ENCODE results near the gene GIT2. TPM values are rescaled to one million over a fixed set of nuclear protein-coding genes. Genes with fewer than 3 reads are reported as not detected.

GIT2 gene
- total and polyA plus RNA-seq, 2 experiments from 2014 or later = 15.8 to 20.9 TPM

DNA sequence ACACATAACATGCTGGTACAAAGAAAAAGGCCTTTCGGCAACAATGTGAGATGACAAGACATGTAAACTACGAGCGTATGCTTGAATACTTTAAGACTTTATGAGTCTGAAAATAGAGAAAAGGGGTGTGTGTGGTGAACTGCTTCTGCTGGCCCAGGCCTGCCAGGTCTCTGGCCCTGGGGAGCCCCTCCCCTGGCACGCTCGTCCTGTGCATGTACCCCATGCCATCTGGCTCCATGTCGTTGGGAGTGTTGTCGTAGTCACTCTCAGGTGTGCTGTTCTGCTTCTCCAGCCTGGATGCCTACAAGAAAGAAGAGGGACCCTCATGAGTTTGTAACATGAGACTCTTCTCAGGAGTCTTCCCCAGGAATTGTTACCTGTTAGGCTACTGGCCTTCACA lies 57.2 kb downstream of the GIT2 start:
- no peak for ATAC-seq
- Histone ChIP-seq H3K4me2 (no peak overlapping the region), H4K20me1 (replicated peaks; ENCODE audit: insufficient read depth) (no peaks in the 10 kb centered on the region; the same call in 1 of the 2 replicates), H3K4me1 (ENCODE audit: insufficient read depth) (no peaks in the 10 kb centered on the region), H3K9me2 (ENCODE audit: insufficient read depth) (no peaks in the 10 kb centered on the region), H3K36me3 (ENCODE audit: insufficient read depth) (no peaks in the 10 kb centered on the region), H3F3A (replicated peaks; ENCODE audit: low read depth) (no peaks in the 10 kb centered on the region), H3K27ac (ENCODE audit: low read depth) (no peak overlapping the region), H3K27me3 (ENCODE audit: insufficient read depth) (no peaks in the 10 kb centered on the region), H2AFZ (no peak overlapping the region), H3K4me3 (no peak overlapping the region), H3K79me2 (replicated peaks; ENCODE audit: insufficient read depth) (no peaks in the 10 kb centered on the region)
- H3K27ac Mint-ChIP-seq = no peak overlapping the region
- H3K36me3 Mint-ChIP-seq (ENCODE audit: low read depth) = peaks cover 13% of the 10 kb centered on the region; the same call in 2 of the 3 replicates
- no peaks in the 10 kb centered on the region for H3K9me3 Mint-ChIP-seq
- DNase-seq (ENCODE audit: low spot score) = no peak
- peaks cover 4% of the 10 kb centered on the region for H3K27me3 Mint-ChIP-seq (ENCODE audit: insufficient read depth, low read depth, poor library complexity)
- H3K4me1 Mint-ChIP-seq = no peaks in the 10 kb centered on the region
- no peak overlapping the region for H3K4me3 Mint-ChIP-seq
- TF ChIP-seq EZH2phosphoT487 (IDR thresholded peaks at IDR 0.05; ENCODE audit: unreplicated experiment) = no peak
- TF ChIP-seq ZNF114 (CRISPR knock-in tag; IDR thresholded peaks at IDR 0.05) = no peak
- TF ChIP-seq EZH2 (IDR thresholded peaks at IDR 0.05; ENCODE audit: low read depth, unreplicated experiment) = no peak
- no peak for TF ChIP-seq CTCF (conservative IDR thresholded peaks at IDR 0.05; ENCODE audit: low read depth in 2 of 2)
- TF ChIP-seq NANOG (IDR thresholded peaks at IDR 0.05; ENCODE audit: borderline replicate concordance) = no peak

DNA sequence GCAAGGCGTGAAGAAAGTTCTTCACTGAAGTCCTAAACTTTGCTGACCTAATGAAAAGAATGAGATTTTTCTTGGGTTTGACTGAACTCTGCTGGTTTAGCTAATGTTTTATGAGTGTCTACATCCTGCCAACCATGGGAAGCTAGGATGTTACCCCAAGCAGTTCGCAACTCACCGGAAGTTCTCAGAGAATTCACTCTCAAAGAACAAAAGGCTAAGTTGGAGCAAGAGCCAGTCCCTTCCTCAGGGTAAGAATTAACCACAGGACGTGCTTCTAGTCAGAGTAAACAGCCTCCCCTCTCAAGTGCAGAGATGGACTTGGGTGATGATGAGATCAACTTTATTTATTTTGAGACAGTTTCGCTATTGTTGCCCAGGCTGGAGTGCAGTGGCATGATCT lies 58.8 kb downstream of the GIT2 start:
- peaks cover 4% of the 10 kb centered on the region for H3K27me3 Mint-ChIP-seq (ENCODE audit: insufficient read depth, low read depth, poor library complexity)
- no peaks in the 10 kb centered on the region for H3K27me3 ChIP-seq (ENCODE audit: insufficient read depth)
- no peaks in the 10 kb centered on the region for H3K9me2 ChIP-seq (ENCODE audit: insufficient read depth)
- H3K4me3 ChIP-seq = no peak overlapping the region
- no peak overlapping the region for H3K27ac ChIP-seq (ENCODE audit: low read depth)
- H3K36me3 ChIP-seq (ENCODE audit: insufficient read depth) = peaks cover 5% of the 10 kb centered on the region; the same call in 1 of the 2 replicates
- ATAC-seq = no peak
- no peak overlapping the region for H3K27ac Mint-ChIP-seq
- H4K20me1 ChIP-seq (replicated peaks; ENCODE audit: insufficient read depth) = peaks cover 3% of the 10 kb centered on the region
- no peak for DNase-seq (ENCODE audit: low spot score)
- no peak overlapping the region for H3K4me3 Mint-ChIP-seq
- no peaks in the 10 kb centered on the region for H3K9me3 Mint-ChIP-seq
- H3K4me1 Mint-ChIP-seq = no peaks in the 10 kb centered on the region
- H2AFZ ChIP-seq = no peak overlapping the region
- peaks cover 21% of the 10 kb centered on the region; the same call in 2 of the 3 replicates for H3K36me3 Mint-ChIP-seq (ENCODE audit: low read depth)
- H3K4me2 ChIP-seq = no peak overlapping the region
- H3K79me2 ChIP-seq (replicated peaks; ENCODE audit: insufficient read depth) = no peaks in the 10 kb centered on the region
- H3F3A ChIP-seq (replicated peaks; ENCODE audit: low read depth) = no peaks in the 10 kb centered on the region
- H3K4me1 ChIP-seq (ENCODE audit: insufficient read depth) = no peaks in the 10 kb centered on the region
- TF ChIP-seq, protein P1, sequence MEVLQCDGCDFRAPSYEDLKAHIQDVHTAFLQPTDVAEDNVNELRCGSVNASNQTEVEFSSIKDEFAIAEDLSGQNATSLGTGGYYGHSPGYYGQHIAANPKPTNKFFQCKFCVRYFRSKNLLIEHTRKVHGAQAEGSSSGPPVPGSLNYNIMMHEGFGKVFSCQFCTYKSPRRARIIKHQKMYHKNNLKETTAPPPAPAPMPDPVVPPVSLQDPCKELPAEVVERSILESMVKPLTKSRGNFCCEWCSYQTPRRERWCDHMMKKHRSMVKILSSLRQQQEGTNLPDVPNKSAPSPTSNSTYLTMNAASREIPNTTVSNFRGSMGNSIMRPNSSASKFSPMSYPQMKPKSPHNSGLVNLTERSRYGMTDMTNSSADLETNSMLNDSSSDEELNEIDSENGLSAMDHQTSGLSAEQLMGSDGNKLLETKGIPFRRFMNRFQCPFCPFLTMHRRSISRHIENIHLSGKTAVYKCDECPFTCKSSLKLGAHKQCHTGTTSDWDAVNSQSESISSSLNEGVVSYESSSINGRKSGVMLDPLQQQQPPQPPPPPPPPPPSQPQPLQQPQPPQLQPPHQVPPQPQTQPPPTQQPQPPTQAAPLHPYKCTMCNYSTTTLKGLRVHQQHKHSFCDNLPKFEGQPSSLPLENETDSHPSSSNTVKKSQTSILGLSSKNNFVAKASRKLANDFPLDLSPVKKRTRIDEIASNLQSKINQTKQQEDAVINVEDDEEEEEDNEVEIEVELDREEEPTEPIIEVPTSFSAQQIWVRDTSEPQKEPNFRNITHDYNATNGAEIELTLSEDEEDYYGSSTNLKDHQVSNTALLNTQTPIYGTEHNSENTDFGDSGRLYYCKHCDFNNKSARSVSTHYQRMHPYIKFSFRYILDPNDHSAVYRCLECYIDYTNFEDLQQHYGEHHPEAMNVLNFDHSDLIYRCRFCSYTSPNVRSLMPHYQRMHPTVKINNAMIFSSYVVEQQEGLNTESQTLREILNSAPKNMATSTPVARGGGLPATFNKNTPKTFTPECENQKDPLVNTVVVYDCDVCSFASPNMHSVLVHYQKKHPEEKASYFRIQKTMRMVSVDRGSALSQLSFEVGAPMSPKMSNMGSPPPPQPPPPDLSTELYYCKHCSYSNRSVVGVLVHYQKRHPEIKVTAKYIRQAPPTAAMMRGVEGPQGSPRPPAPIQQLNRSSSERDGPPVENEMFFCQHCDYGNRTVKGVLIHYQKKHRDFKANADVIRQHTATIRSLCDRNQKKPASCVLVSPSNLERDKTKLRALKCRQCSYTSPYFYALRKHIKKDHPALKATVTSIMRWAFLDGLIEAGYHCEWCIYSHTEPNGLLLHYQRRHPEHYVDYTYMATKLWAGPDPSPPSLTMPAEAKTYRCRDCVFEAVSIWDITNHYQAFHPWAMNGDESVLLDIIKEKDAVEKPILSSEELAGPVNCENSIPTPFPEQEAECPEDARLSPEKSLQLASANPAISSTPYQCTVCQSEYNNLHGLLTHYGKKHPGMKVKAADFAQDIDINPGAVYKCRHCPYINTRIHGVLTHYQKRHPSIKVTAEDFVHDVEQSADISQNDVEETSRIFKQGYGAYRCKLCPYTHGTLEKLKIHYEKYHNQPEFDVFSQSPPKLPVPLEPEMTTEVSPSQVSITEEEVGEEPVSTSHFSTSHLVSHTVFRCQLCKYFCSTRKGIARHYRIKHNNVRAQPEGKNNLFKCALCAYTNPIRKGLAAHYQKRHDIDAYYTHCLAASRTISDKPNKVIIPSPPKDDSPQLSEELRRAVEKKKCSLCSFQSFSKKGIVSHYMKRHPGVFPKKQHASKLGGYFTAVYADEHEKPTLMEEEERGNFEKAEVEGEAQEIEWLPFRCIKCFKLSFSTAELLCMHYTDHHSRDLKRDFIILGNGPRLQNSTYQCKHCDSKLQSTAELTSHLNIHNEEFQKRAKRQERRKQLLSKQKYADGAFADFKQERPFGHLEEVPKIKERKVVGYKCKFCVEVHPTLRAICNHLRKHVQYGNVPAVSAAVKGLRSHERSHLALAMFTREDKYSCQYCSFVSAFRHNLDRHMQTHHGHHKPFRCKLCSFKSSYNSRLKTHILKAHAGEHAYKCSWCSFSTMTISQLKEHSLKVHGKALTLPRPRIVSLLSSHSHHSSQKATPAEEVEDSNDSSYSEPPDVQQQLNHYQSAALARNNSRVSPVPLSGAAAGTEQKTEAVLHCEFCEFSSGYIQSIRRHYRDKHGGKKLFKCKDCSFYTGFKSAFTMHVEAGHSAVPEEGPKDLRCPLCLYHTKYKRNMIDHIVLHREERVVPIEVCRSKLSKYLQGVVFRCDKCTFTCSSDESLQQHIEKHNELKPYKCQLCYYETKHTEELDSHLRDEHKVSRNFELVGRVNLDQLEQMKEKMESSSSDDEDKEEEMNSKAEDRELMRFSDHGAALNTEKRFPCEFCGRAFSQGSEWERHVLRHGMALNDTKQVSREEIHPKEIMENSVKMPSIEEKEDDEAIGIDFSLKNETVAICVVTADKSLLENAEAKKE (CRISPR knock-in tag; IDR thresholded peaks at IDR 0.05) = no peak
- TF ChIP-seq EZH2phosphoT487 (IDR thresholded peaks at IDR 0.05; ENCODE audit: unreplicated experiment) = no peak
- no peak for TF ChIP-seq EZH2 (IDR thresholded peaks at IDR 0.05; ENCODE audit: low read depth, unreplicated experiment)
- no peak for TF ChIP-seq CTCF (conservative IDR thresholded peaks at IDR 0.05; ENCODE audit: low read depth in 2 of 2)
- TF ChIP-seq JUNB (IDR thresholded peaks at IDR 0.05; ENCODE audit: unreplicated experiment) = no peak
- TF ChIP-seq POLR2AphosphoS5 (IDR thresholded peaks at IDR 0.05; ENCODE audit: low read depth) = no peak

All from GM23338 (cell line).